ENCODE results near the gene RABGGTA. TPM values are rescaled to one million over a fixed set of nuclear protein-coding genes. Genes with fewer than 3 reads are reported as not detected.

Gene RABGGTA
- total RNA-seq, 3 donors from 2014 or later: 24.8 to 41.6 (median 34.4) TPM

DNA sequence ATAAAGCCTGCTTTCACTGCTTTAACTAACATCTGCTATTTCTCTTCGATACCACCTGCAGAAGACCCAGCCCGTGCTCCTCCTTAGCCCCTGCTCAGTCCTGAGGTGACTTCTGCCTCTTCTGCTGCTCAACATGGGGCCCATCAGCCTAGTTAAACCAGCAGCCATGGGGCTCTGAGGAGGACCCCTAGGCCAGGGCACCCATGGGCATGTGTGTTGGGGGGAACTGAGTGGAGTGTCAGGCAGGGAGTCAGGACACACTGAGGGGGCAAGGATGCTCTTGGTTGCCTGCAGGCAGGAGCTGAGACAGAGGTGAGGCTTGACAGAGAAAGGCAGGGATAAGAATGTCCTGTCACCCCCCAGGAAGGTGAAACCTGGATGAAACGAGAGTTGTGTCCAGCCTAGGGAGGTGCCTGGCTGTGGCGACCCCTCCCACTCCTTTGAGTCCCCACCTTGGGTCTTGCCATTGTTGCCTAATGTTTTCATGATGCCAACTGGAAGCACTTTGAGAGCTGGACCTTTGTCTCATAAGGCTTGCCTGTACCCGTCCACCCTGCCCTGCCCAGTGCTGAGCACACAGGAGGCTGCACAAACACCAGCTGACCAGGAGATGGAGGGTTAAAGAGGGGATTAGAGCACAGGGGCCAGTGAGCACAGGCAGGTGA, 12.5 kb upstream of the RABGGTA start:
- TF ChIP-seq, protein P1, sequence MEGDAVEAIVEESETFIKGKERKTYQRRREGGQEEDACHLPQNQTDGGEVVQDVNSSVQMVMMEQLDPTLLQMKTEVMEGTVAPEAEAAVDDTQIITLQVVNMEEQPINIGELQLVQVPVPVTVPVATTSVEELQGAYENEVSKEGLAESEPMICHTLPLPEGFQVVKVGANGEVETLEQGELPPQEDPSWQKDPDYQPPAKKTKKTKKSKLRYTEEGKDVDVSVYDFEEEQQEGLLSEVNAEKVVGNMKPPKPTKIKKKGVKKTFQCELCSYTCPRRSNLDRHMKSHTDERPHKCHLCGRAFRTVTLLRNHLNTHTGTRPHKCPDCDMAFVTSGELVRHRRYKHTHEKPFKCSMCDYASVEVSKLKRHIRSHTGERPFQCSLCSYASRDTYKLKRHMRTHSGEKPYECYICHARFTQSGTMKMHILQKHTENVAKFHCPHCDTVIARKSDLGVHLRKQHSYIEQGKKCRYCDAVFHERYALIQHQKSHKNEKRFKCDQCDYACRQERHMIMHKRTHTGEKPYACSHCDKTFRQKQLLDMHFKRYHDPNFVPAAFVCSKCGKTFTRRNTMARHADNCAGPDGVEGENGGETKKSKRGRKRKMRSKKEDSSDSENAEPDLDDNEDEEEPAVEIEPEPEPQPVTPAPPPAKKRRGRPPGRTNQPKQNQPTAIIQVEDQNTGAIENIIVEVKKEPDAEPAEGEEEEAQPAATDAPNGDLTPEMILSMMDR (IDR thresholded peaks at IDR 0.05): no peak
- no peak for TF ChIP-seq POLR2A (IDR thresholded peaks at IDR 0.05)
- Histone ChIP-seq H3K4me1 (no peaks in the 10 kb centered on the region), H3K9me3 (no peaks in the 10 kb centered on the region), H3K36me3 (no peaks in the 10 kb centered on the region), H3K4me3 (no peak overlapping the region), H3K27ac (no peak overlapping the region), H3K27me3 (no peaks in the 10 kb centered on the region)
- DNase-seq (ENCODE audit: low spot score in 2 of 2): no peak
- intact Hi-C loops (cut with DNase I; ENCODE audit: low total_unique reads): no loop called here

DNA sequence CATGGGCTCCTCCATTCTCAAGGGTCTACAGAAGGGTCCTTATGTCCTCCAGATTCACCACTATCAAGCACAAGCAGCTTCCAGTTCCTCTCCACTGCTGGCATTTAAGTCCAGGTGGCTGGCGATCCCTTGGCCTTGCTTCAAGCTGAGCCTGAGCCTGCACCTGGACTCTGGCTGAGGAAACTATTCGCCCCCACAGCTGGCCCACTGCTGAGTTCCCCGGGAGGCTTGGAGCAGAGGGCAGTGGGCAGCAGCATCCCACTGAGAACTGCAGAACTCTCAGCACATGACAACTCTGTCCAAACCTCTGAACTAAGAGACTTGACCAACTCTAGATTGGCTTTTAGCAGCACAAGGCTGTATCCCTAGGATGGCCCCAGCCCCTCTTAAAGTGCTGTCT, 11.3 kb upstream of the RABGGTA start:
- no peaks in the 10 kb centered on the region for H3K4me1 ChIP-seq
- H3K27ac ChIP-seq: no peak overlapping the region
- H3K4me3 ChIP-seq: no peak overlapping the region
- TF ChIP-seq POLR2AphosphoS5 (IDR thresholded peaks at IDR 0.05) (no peak), POLR2A (IDR thresholded peaks at IDR 0.05) (no peak)
- TF ChIP-seq, protein P1 (IDR thresholded peaks at IDR 0.05): no peak
- H3K36me3 ChIP-seq: no peaks in the 10 kb centered on the region
- no peaks in the 10 kb centered on the region for H3K27me3 ChIP-seq
- intact Hi-C loops (cut with DNase I; ENCODE audit: low total_unique reads): no loop called here
- no peak for DNase-seq (ENCODE audit: low spot score in 2 of 2)
- no peaks in the 10 kb centered on the region for H3K9me3 ChIP-seq

DNA sequence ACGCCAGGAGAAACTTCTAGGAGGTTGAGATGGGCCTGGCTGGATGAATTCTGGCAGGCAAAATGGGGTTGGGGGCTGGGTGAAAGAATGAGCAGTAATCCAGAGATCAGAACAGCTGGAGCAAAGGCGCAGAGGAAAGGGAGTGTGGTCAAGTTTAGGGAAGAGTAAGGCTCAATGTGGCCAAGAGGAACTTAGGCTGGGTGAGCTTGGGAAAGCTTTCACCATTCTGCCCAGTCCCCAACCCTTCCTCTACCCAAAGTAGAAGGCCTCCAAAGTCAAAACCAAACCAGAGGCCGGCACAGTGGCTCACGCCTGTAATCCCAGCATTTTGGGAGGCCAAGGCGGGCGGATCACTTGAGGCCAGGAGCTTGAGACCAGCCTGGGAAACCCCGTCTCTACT, 10.2 kb upstream of the RABGGTA start:
- Histone ChIP-seq H3K27ac (no peak overlapping the region), H3K4me1 (no peaks in the 10 kb centered on the region), H3K36me3 (no peaks in the 10 kb centered on the region), H3K9me3 (no peaks in the 10 kb centered on the region), H3K4me3 (no peak overlapping the region), H3K27me3 (no peaks in the 10 kb centered on the region)
- no peak for TF ChIP-seq POLR2A (IDR thresholded peaks at IDR 0.05)
- TF ChIP-seq, protein P1 (IDR thresholded peaks at IDR 0.05): no peak
- TF ChIP-seq POLR2AphosphoS5 (IDR thresholded peaks at IDR 0.05): no peak
- intact Hi-C loops (cut with DNase I; ENCODE audit: low total_unique reads): no loop called here
- no peak for DNase-seq (ENCODE audit: low spot score in 2 of 2)

DNA sequence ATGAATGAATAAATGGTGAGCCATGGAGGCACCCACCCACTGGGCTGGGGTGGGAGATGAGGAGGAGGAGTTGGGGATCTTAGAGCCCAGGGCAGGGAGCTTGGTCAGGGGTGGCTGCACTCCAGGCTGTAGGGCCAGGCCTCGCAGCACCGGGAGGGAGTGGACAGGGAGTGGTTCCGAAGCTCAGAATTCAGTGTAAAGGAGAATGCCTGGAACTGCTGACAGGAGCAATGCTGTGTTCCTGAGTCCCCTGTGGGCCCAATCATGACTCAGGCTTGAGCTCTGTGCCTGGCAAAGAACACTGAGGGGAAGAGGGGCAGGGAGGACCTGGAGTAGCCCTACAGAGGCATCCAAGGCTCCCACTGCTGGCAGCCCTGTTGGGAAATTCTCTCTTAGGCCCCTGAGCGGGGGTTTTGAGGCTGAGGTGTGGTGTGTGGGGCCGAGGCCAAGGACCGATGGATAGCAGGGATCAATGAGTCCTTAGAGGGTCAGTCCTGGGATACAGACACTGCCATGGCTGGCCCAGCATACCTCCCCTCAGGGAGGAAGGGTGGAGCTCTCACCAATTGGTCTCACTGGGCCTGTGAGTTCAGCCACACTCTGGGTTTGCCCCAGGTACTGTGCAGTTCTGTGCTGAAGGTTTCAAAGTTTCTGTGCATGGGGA, 9.5 kb upstream of the RABGGTA start:
- DNase-seq (ENCODE audit: low spot score in 2 of 2): no peak
- intact Hi-C loops (cut with DNase I; ENCODE audit: low total_unique reads): no loop called here
- H3K9me3 ChIP-seq: no peaks in the 10 kb centered on the region
- H3K36me3 ChIP-seq: no peaks in the 10 kb centered on the region
- H3K27ac ChIP-seq: no peak overlapping the region
- H3K4me3 ChIP-seq: no peak overlapping the region
- TF ChIP-seq, protein P1 (IDR thresholded peaks at IDR 0.05): no peak
- TF ChIP-seq POLR2AphosphoS5 (IDR thresholded peaks at IDR 0.05): no peak
- no peak for TF ChIP-seq POLR2A (IDR thresholded peaks at IDR 0.05)
- H3K27me3 ChIP-seq: no peaks in the 10 kb centered on the region
- H3K4me1 ChIP-seq: no peaks in the 10 kb centered on the region

All from breast epithelium (tissue), 4 donors.